D341Med (cell line): ENCODE measurements around the gene ERI2.
A peak's percentile ranks its signal among the peaks of the same experiment; 100 is the strongest.

ENCODE experiments used
- DNase-seq: peaks from one replicate; pipeline ENCODE4 v3.0.0; 2012; ENCODE audit warnings: low spot score

The ERI2 gene

GRCh38 chr16:20806168-20807050 is at the start of gene ERI2, which contains the start of gene REXO5:
Gene ERI2 (minus strand): TSS chr16:20806472. CDS start chr16:20806430, 42 bp downstream.
Gene REXO5 (plus strand): TSS chr16:20806527. CDS start chr16:20806954, 427 bp downstream.
- DNase-seq: peak; percentile 92

DNA sequence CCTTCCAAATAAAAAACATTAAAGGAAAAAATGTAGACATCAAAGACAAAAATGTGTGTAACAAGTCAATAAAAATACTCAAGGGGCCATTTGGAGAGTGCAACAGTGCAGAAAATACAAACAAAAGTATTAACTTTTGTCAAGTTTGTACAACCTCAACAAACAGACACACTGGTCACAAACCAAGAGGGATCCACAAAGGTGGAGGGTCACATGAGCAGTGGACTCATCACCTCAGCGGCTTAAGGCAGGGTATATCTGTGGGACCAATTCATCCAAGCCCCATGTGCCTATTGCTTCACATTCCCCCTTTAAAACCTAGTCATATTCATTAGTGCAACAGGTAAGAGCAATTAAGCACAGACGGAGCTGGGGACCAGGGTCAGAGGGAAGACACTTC is 48.7 kb upstream of the ERI2 start:
- no peak for DNase-seq

GRCh38 chr16:20853981-20854620 is 47.8 kb upstream of the ERI2 start:
- no peak for DNase-seq

GRCh38 chr16:20853143-20853542 is 46.9 kb upstream of the ERI2 start:
- DNase-seq: no peak

DNA sequence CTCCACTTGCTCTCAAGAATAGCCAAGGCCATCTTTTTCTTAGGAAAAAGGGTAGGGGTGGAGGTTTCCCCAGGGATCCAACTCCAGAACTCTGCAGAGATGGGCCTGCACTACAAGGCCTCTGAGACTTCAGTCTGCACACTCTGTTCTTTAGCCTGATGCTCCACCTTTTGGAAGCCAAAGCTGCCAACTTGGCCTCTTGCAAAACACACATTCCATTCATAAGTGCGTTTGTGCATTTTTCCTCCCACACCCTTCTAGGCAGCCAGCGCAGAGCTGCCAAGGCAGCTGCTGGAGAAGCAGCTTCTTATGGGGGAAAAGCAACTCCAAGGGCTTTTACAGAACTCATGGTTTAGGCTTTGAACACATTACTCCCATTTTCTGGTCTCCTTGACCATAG is 45.3 kb upstream of the ERI2 start:
- peak; percentile 30 for DNase-seq

GRCh38 chr16:20850981-20851380 is 44.7 kb upstream of the ERI2 start:
- DNase-seq: peak; percentile 33

- DNase-seq: peak; percentile 50
Measured at GRCh38 chr16:20849589-20850390, 43.5 kb upstream of the ERI2 start.

GRCh38 chr16:20847550-20847949 is 41.3 kb upstream of the ERI2 start:
- no peak for DNase-seq

DNA sequence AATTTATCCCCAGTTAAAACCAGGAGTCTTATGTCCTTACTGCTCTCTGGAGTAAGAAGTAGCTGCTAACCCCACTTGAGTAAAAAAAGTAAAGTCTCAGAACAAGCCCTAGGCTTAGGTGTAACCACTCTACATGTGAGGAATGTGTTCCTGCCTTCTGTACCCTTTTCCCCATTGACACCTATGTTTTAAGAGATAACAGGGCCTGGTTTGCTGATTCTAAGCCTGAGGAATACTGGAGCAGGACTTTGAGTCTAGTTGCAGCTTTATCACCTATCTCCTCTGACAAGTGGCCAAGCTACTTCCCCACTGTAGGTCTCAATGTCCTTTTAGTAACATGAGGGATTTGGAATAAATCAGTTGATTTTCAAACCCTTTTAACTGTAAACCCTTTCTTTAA is 40.3 kb upstream of the ERI2 start:
- DNase-seq: no peak

GRCh38 chr16:20846030-20846429 is 39.8 kb upstream of the ERI2 start:
- DNase-seq: no peak

- no peak for DNase-seq
Measured at GRCh38 chr16:20844588-20844987, 38.3 kb upstream of the ERI2 start.

GRCh38 chr16:20844054-20844453 is 37.8 kb upstream of the ERI2 start:
- DNase-seq: no peak

GRCh38 chr16:20839504-20839903 is 33.2 kb upstream of the ERI2 start:
- no peak for DNase-seq

- no peak for DNase-seq
Measured at GRCh38 chr16:20838240-20838639, 32.0 kb upstream of the ERI2 start.

GRCh38 chr16:20833086-20833485 is 26.8 kb upstream of the ERI2 start:
- no peak for DNase-seq

DNA sequence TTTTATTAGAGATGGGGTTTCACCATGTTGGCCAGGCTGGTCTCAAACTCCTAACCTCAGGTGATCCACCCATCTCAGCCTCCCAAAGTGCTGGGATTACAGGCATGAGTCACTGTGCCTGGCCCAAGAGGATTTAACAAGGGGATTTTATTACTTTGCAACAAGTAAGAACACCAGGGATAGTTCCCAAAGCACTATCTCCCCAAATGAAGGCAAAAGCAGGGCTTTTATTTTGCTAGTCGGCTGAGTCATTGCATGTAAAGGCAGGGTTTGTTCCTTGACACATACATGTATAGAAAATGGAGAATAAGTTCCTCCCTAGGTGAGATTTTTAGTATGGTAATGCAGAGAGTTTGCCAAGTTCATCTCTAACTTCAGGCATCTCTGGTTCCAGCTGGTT is 24.1 kb upstream of the ERI2 start:
- DNase-seq: no peak

DNA sequence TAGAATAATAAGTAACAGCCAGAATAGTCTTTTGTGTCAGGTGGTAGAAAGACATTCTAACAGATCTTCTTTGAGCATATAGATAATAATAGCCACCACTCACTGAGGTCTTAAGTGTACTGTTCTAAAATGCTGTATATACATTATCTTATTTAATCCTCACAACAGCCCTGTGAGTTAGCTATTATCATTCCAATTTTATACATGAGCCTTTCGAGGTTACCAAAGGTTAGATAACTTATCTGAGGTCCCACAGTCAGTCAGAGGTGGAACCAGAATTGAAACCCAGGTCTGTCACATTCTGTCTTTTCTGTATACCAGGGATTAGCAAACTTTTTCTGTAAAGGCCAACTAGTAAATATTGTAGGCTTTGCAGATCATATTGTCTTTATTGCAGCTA is 23.3 kb upstream of the ERI2 start:
- no peak for DNase-seq

- DNase-seq: no peak
Measured at GRCh38 chr16:20826039-20826566, 19.8 kb upstream of the ERI2 start.

- DNase-seq: no peak
Measured at GRCh38 chr16:20822521-20823325, 16.5 kb upstream of the ERI2 start.

DNA sequence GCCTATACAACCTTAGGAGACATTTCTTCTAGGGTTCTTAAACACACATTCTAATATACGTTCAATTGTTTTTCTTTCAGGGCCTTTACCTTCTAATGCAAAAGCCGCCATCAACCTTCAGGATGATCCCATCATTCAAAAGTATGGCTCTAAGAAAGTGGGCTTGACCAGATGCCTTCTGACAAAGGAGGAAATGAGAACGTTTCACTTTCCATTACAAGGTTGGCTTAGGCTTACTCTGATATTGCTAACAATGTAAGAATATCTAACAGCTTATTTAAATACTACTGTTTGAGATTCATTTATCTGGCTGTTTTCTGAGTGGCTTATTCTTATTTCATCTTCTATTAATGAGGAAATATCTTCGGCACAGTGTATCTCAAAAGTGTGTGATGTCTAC is 15.4 kb upstream of the ERI2 start:
- no peak for DNase-seq

GRCh38 chr16:20818929-20819585 is 12.8 kb upstream of the ERI2 start:
- no peak for DNase-seq
